Endothelial cell (in vitro differentiated cells): ENCODE results near the gene ERGIC1. TPM values are rescaled to one million over a fixed set of nuclear protein-coding genes. Genes with fewer than 3 reads are reported as not detected.
"Not testable (repeated sequence)": the region's sequence is repeated elsewhere in the genome, so short reads cannot be mapped to it uniquely, and the experiment has no call there.

Experiments
- DNase-seq: peaks from one replicate; pipeline ENCODE4 v3.0.0; 2021; ENCODE audit warnings: low spot score
- H3K27ac Mint-ChIP-seq: one replicate; pipeline ENCODE4 v1.8.0; 2021; ENCODE audit warnings: mixed read lengths, inconsistent platforms; ENCODE audit not compliant: unreplicated experiment
- H3K27me3 Mint-ChIP-seq: one replicate; pipeline ENCODE4 v1.8.0; 2021; ENCODE audit warnings: mild to moderate bottlenecking, moderate library complexity, mixed read lengths, inconsistent platforms; ENCODE audit not compliant: unreplicated experiment
- H3K36me3 Mint-ChIP-seq: one replicate; pipeline ENCODE4 v1.8.0; 2021; ENCODE audit warnings: mild to moderate bottlenecking, low read depth, mixed read lengths, inconsistent platforms; ENCODE audit not compliant: unreplicated experiment
- H3K4me1 Mint-ChIP-seq: one replicate; pipeline ENCODE4 v1.8.0; 2021; ENCODE audit warnings: mild to moderate bottlenecking, mixed read lengths, inconsistent platforms; ENCODE audit not compliant: unreplicated experiment
- H3K4me3 Mint-ChIP-seq: one replicate; pipeline ENCODE4 v1.8.0; 2021; ENCODE audit warnings: mild to moderate bottlenecking, mixed read lengths, inconsistent platforms; ENCODE audit not compliant: unreplicated experiment
- H3K9me3 Mint-ChIP-seq: one replicate; pipeline ENCODE4 v1.8.0; 2021; ENCODE audit warnings: mixed read lengths, inconsistent platforms; ENCODE audit not compliant: unreplicated experiment
- total RNA-seq: library from RNA; stranded (reverse); fragmentation: NEBNext Ultra II Directional; extraction: Animal tissue kit (Norgen Biotek cat#: 25700); gene quantifications from one replicate; pipeline ENCODE4 v1.2.1, GENCODE V29; 2021; ENCODE audit not compliant: unreplicated experiment
- TF ChIP-seq, protein P1 (sequence below): fragments of 200-600 bp; sonication (generic); IDR thresholded peaks from one replicate; pipeline ENCODE4 v1.5.0; 2021; ENCODE audit warnings: antibody characterized with exemption; ENCODE audit not compliant: unreplicated experiment

Gene ERGIC1
- total RNA-seq, 1 donor from 2014 or later = 67.1 TPM

DNA sequence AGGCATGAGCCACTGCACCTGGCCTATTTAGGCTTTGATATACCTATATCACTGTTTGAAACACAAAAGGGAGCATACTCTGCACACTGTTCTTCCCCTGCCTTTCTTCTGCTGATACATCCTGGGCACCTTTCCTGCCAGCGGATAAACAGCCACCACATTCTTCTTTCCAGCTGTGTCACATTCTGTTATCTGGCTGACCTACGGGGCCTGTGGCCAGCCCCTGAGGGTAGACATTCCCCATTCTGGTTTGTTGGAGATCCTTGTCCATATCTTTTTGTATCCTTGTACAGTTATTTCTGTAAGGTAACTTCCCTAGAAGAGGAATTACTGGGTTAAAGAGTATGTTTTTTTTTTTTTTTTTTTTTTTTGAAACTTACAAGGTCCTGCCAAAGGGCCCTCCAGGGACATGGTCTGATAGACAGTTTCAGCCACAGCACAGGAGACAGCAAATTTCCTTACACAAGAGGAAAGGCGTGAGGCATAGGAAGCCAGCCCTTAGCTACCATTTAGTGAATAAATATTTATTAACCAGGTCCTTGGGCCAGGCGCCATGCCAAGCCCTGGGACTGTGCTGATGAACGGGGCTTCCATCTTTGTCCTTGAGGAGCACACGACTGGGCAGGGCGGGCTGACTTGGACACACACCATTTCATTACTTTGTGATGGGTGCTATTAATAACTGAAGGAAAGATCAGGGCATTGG lies 57.8 kb downstream of the ERGIC1 start:
- H3K4me1 Mint-ChIP-seq = peaks cover 35% of the 10 kb centered on the region
- no peaks in the 10 kb centered on the region for H3K9me3 Mint-ChIP-seq
- peak overlapping the region; percentile 88 for H3K27ac Mint-ChIP-seq
- H3K36me3 Mint-ChIP-seq = peaks cover 17% of the 10 kb centered on the region
- peak overlapping the region; percentile 57 for H3K4me3 Mint-ChIP-seq
- peaks cover 10% of the 10 kb centered on the region for H3K27me3 Mint-ChIP-seq
- DNase-seq = no peak
- TF ChIP-seq, protein P1, sequence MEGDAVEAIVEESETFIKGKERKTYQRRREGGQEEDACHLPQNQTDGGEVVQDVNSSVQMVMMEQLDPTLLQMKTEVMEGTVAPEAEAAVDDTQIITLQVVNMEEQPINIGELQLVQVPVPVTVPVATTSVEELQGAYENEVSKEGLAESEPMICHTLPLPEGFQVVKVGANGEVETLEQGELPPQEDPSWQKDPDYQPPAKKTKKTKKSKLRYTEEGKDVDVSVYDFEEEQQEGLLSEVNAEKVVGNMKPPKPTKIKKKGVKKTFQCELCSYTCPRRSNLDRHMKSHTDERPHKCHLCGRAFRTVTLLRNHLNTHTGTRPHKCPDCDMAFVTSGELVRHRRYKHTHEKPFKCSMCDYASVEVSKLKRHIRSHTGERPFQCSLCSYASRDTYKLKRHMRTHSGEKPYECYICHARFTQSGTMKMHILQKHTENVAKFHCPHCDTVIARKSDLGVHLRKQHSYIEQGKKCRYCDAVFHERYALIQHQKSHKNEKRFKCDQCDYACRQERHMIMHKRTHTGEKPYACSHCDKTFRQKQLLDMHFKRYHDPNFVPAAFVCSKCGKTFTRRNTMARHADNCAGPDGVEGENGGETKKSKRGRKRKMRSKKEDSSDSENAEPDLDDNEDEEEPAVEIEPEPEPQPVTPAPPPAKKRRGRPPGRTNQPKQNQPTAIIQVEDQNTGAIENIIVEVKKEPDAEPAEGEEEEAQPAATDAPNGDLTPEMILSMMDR = no peak

DNA sequence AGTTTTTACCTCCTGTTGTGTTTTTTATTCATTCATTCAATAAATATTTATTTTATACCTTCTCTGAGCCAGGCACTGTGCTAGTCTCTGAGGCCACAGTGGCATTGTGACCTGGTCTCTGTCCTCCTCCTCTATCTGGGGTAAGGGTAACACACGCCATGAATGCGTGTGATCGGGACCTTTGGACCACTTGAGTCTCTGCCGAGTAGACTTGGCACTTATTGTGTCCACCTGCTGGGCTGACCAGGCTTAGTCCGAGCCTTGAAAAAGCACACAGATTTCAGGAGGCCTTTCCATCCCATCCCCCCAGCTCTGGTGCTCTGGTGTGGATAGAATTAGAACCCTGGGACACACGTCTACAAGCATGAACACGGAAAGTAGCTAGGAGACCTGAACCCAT lies 58.7 kb downstream of the ERGIC1 start:
- H3K9me3 Mint-ChIP-seq = no peaks in the 10 kb centered on the region

DNA sequence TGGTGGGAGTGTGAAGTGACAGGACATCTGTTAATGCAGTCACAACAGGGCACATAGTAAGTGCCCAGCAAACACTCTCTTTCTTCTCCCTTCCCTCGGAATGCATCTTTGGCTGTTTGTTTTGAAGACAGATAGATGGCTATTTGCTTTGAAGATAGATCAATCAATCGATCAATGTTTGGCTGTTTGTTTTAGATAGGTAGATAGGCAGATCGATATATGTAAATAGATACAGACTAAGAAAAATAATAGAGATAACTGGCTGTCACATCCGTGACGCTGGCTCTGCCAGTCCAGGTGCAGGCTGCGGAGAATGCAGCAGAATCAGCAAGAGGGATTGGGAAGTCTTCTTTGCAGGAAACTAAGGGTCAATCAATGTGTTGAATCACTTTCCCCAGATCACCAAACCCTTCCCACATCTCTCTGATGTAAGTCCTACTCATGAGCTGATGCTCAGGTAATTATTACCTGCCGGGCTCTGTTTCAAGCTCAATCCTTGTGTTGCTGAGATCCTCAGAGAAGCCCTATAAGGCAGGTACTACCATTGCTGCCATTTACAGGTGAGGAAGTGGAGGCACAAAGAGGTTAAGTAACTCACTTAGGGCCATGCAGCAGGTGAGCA lies 60.8 kb downstream of the ERGIC1 start:
- Mint-ChIP-seq H3K9me3 (no peaks in the 10 kb centered on the region), H3K4me1 (peaks cover 33% of the 10 kb centered on the region), H3K27me3 (peaks cover 8% of the 10 kb centered on the region), H3K27ac (no peak overlapping the region), H3K36me3 (peaks cover 11% of the 10 kb centered on the region), H3K4me3 (no peak overlapping the region)
- DNase-seq = no peak
- TF ChIP-seq, protein P1 = no peak

More for the DNA sequence above, 58.7 kb downstream of the ERGIC1 start:
- Mint-ChIP-seq H3K4me3 (no peak overlapping the region), H3K36me3 (peaks cover 15% of the 10 kb centered on the region), H3K27ac (no peak overlapping the region), H3K4me1 (peaks cover 36% of the 10 kb centered on the region), H3K27me3 (peaks cover 8% of the 10 kb centered on the region)
- TF ChIP-seq, protein P1 = no peak
- no peak for DNase-seq

DNA sequence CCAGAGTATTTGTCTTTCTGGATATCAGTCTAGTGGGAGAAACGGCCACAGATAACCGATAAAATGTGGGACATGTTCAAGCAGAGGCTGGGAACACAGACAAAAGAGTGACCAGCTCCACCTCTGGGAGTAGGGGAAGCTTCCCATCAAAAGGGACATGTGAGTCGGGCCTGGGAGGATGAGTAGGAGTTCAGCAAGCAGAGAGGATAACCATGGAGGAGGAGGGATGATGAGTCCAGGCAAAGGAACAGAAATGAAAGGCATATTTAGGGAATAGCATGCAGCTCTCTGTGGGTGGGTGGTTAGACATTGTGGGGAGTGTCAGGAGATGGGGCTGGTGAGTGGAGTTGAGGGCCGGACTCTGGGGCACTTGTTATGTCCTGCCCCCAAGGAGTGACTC lies 61.5 kb downstream of the ERGIC1 start:
- no peaks in the 10 kb centered on the region for H3K9me3 Mint-ChIP-seq
- no peak overlapping the region for H3K27ac Mint-ChIP-seq
- H3K4me3 Mint-ChIP-seq = no peak overlapping the region
- TF ChIP-seq, protein P1 = no peak
- peaks cover 17% of the 10 kb centered on the region for H3K36me3 Mint-ChIP-seq
- H3K27me3 Mint-ChIP-seq = peaks cover 8% of the 10 kb centered on the region
- H3K4me1 Mint-ChIP-seq = peaks cover 33% of the 10 kb centered on the region
- DNase-seq = no peak

DNA sequence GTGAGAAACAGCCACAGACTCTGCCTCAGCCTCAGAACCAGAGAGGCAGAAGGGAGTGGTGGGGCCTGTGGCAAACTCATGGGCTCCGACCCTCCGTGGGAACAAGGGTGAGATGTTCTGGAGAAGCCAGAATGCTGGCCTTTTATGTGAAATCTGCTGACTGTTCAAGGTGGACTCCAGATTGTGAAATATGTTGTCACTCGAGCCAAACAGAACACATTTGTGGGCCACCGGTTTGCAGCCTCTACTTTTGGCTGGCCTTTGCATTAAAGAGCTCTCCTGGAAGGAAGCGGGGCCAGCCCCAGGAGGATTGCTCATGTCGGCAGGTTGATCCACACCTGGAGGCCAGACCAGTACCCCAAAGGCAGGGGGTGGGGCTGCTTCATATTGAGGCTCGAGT lies 62.4 kb downstream of the ERGIC1 start:
- Mint-ChIP-seq H3K27ac (peak overlapping the region; percentile 68), H3K27me3 (peaks cover 8% of the 10 kb centered on the region), H3K4me3 (no peak overlapping the region), H3K4me1 (peaks cover 36% of the 10 kb centered on the region), H3K9me3 (no peaks in the 10 kb centered on the region), H3K36me3 (peaks cover 17% of the 10 kb centered on the region)
- DNase-seq = no peak
- TF ChIP-seq, protein P1 = no peak

DNA sequence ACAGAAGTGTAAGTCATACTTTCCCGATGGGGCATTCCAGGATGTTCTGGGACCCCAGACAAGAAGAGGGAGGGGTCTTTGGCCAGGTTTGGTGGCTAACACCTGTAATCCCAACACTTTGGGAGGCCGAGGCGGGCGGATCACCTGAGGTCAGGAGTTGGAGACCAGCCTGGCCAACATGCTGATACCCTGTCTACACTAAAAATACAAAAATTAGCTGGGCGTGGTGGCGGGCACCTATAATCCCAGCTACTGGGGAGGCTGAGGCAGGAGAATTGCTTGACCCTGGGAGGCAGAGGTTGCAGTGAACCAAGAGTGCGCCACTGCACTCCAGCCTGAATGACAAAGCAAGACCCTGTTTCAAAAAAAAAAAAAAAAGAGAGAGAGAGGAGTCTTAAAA lies 63.0 kb downstream of the ERGIC1 start:
- not testable (repeated sequence) for H3K9me3 Mint-ChIP-seq

More for the DNA sequence above, 63.0 kb downstream of the ERGIC1 start:
- Mint-ChIP-seq H3K4me3 (peak overlapping the region; percentile 16), H3K4me1 (peaks cover 31% of the 10 kb centered on the region), H3K27ac (peak overlapping the region; percentile 68), H3K36me3 (peaks cover 12% of the 10 kb centered on the region)
- not testable (repeated sequence) for DNase-seq, H3K27me3 Mint-ChIP-seq
